Brain microvascular endothelial cell (primary cell): ENCODE measurements around the gene BCL6.

ENCODE experiments used
- DNase-seq: peaks from one replicate; pipeline ENCODE4 v3.0.0-alpha.2; 2020
- H3K27ac ChIP-seq: fragments of 250-450 bp; sonication (Bioruptor Pico); 2 replicates; pipeline ENCODE4 v1.5.1; 2020; ENCODE audit warnings: mild to moderate bottlenecking, moderate library complexity
- H3K27me3 ChIP-seq: fragments of 250-450 bp; sonication (Bioruptor Pico); replicated peaks from 2 replicates; pipeline ENCODE4 v1.5.1; 2020; ENCODE audit warnings: mild to moderate bottlenecking
- H3K36me3 ChIP-seq: fragments of 250-450 bp; sonication (Bioruptor Pico); replicated peaks from 2 replicates; pipeline ENCODE4 v1.5.1; 2020; ENCODE audit warnings: mild to moderate bottlenecking
- H3K4me3 ChIP-seq: 2 replicates; pipeline ENCODE4 v1.5.1; 2011; ENCODE audit warnings: low read depth, mild to moderate bottlenecking, control low read depth, low read length, moderate library complexity
- in situ Hi-C: cut with HindIII; loops from 2 replicates; pipeline ENCODE4 v1.10.0; 2017; ENCODE audit warnings: low sequenced_read_pairs, low pct_ligation_motif_present
- TF ChIP-seq, protein P1 (sequence below): IDR thresholded peaks from 2 replicates; pipeline ENCODE4 v1.5.1; 2011; ENCODE audit warnings: low read depth, mild to moderate bottlenecking, moderate library complexity, low read length, control low read depth, inconsistent platforms; ENCODE audit errors: missing control alignments

The BCL6 gene

DNA sequence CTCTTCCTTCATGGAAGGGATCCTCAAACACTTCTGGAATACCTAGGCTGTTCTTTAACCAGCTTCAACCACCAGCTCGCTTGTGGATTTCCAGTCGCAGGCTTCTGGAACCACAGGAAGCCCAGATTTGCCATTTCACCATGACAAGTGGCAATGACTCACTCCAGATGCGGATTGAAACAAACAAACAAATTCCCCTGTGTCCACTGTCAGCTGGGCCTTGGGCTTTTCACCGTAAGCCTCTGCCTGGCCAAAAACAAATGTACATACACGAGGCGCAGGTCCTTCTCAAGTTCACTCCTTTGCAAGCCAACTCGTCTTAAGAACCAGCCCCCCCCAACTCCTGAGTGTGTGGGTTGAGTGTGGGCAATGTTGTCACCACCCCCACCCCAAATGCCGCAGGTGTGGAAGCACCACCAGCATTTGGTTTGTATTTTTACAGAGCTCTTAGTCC is 8.8 kb downstream of the BCL6 start:
- H3K4me3 ChIP-seq, result no peak overlapping the region
- TF ChIP-seq, protein P1, sequence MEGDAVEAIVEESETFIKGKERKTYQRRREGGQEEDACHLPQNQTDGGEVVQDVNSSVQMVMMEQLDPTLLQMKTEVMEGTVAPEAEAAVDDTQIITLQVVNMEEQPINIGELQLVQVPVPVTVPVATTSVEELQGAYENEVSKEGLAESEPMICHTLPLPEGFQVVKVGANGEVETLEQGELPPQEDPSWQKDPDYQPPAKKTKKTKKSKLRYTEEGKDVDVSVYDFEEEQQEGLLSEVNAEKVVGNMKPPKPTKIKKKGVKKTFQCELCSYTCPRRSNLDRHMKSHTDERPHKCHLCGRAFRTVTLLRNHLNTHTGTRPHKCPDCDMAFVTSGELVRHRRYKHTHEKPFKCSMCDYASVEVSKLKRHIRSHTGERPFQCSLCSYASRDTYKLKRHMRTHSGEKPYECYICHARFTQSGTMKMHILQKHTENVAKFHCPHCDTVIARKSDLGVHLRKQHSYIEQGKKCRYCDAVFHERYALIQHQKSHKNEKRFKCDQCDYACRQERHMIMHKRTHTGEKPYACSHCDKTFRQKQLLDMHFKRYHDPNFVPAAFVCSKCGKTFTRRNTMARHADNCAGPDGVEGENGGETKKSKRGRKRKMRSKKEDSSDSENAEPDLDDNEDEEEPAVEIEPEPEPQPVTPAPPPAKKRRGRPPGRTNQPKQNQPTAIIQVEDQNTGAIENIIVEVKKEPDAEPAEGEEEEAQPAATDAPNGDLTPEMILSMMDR, result no peak
- in situ Hi-C loops, result loop anchor here (25.0 kb wide), 3 partner anchors 551 to 951 kb away; no protein-coding TSS in a partner anchor

DNA sequence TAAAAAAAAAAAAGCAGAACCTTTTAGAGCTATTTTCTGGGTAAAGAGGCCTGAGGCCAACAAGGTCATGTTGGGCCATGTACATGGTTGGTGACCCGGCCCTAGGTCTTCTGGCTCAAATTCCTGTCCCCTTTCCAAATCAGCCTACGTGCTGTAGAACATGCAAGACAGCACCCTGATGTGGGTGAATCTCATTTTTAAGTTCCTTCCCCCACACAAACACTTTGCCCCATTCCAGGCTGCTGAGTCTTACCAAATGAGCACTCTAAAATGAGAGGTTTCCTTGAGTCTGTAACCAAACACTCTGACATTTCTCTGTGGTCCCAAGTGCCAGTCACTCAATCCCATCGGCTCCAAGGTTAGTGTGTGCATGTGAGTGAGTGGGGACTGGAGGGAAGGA is 9.4 kb downstream of the BCL6 start:
- no peak for DNase-seq
- TF ChIP-seq, protein P1, result no peak
- Histone ChIP-seq H3K27ac (no peak overlapping the region), H3K4me3 (no peak overlapping the region), H3K27me3 (no peaks in the 10 kb centered on the region), H3K36me3 (peaks cover 21% of the 10 kb centered on the region)
- in situ Hi-C loops, result loop anchor here (25.0 kb wide), 3 partner anchors 551 to 951 kb away; no protein-coding TSS in a partner anchor

More for the DNA sequence above, 8.8 kb downstream of the BCL6 start:
- DNase-seq, result peak; percentile 45
- Histone ChIP-seq H3K27me3 (no peaks in the 10 kb centered on the region), H3K36me3 (peaks cover 15% of the 10 kb centered on the region), H3K27ac (no peak overlapping the region)

DNA sequence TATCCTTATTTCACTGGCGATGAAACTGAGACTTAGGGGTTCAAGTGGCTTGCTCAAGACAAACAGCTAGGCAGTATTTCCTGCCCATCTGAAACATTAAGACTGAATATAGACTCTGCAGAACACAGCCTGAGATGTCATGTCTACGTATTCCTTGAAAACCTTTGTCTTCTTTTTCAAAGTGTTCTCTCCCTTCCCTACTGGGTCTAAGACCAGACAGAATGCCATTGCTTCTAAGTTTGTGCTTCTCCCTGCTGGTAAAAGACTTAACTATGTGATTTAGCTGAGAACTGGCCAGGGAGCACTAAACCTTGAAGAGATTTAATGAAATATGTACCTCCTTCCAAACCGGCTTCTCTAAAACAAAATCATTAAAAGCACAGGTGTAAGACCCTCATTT is 9.9 kb downstream of the BCL6 start:
- no peak overlapping the region for H3K27ac ChIP-seq

DNA sequence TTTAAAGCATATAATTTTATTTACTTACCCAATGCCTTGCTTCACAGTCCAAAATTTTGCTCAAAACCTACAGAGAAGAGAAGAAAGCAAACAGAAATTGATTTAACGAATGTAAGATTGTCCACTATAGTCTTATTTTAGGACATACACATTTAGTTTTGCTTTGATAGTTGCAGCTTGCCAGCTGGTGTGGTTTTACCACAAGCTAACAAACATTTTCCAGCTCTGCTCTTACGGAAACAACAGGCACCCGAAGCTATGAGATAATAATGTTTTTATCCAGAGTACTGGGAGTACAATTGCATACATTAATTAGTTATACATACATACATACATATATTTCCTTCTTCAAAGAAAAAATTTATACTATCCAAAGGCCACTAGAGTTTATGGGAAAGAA is 10.4 kb downstream of the BCL6 start:
- H3K4me3 ChIP-seq, result no peak overlapping the region
- TF ChIP-seq, protein P1, result no peak

More for the DNA sequence above, 9.9 kb downstream of the BCL6 start:
- Histone ChIP-seq H3K36me3 (peaks cover 26% of the 10 kb centered on the region), H3K27me3 (no peaks in the 10 kb centered on the region), H3K4me3 (no peak overlapping the region)
- DNase-seq, result no peak
- TF ChIP-seq, protein P1, result no peak
- in situ Hi-C loops, result loop anchor here (25.0 kb wide), 3 partner anchors 552 to 952 kb away; no protein-coding TSS in a partner anchor

DNA sequence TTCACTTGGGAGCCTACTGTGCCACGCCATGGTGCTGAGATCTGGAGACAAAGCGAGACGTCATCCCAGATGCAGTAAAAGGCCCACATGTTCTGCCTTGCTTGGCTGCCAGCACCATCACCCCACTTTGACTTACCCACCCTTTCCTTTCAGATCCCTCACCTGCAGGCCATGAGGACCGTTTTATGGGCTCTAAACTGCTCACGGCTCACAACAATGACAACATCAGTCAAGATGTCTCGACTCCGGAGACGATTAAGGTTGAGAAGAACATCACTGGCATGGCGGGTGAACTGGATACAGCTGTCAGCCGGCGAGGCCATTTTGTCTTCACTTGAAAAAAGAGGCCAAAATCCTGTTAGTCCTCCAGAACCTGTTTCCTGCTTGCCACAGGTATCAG is 11.9 kb downstream of the BCL6 start:
- Histone ChIP-seq H3K27me3 (no peaks in the 10 kb centered on the region), H3K27ac (no peak overlapping the region), H3K4me3 (no peak overlapping the region), H3K36me3 (peaks cover 46% of the 10 kb centered on the region)
- in situ Hi-C loops, result loop anchor here (25.0 kb wide), 3 partner anchors 554 to 954 kb away; no protein-coding TSS in a partner anchor
- TF ChIP-seq, protein P1, result no peak
- no peak for DNase-seq

More for the DNA sequence above, 10.4 kb downstream of the BCL6 start:
- Histone ChIP-seq H3K27me3 (no peaks in the 10 kb centered on the region), H3K36me3 (peaks cover 31% of the 10 kb centered on the region), H3K27ac (no peak overlapping the region)
- in situ Hi-C loops, result loop anchor here (25.0 kb wide), 3 partner anchors 552 to 952 kb away; no protein-coding TSS in a partner anchor
- no peak for DNase-seq

DNA sequence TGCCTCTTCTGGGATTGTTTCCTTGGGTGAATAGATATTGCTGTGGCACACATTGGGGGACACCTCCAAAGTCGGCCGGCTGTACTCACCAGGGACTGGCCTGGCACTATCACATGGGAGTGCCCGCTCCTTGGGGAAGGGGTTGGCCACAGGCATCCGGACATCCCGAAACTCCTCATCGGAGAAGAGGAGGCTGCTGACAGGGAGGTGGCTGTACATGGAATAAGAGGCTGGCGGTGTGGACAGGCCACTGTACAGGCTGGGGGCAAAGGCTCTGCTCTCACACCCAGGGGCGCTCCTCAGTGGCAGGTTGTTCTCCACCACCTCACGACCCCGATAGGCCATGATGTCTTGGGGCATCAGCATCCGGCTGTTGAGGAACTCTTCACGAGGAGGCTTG is 15.7 kb downstream of the BCL6 start:
- DNase-seq, result no peak
- Histone ChIP-seq H3K4me3 (no peak overlapping the region), H3K36me3 (peaks cover 83% of the 10 kb centered on the region), H3K27me3 (no peaks in the 10 kb centered on the region), H3K27ac (no peak overlapping the region)
- in situ Hi-C loops, result loop anchor here (25.0 kb wide), 3 partner anchors 558 to 958 kb away; no protein-coding TSS in a partner anchor
- TF ChIP-seq, protein P1, result no peak
